DND-41 (cell line): ENCODE measurements around the gene SLC38A11.

Source experiments
- CTCF ChIP-seq: IDR thresholded peaks from 2 replicates; pipeline ENCODE4 v1.5.1; 2012; ENCODE audit warnings: borderline replicate concordance, low read length, moderate library complexity, mild to moderate bottlenecking; ENCODE audit not compliant: poor library complexity, severe bottlenecking; ENCODE audit errors: extremely low read depth
- EZH2 ChIP-seq: IDR thresholded peaks from 3 replicates; pipeline ENCODE4 v1.6.1; 2012; ENCODE audit warnings: borderline replicate concordance, low read depth, mild to moderate bottlenecking, moderate library complexity, low read length, inconsistent platforms; ENCODE audit not compliant: severe bottlenecking

GRCh38 chr2:164969909-164970690, 14.8 kb upstream of the SLC38A11 start:
- TF ChIP-seq CTCF (no peak), EZH2 (no peak)
